DOHH2 (cell line): ENCODE results near the gene MICAL1.

Experiments used
- EZH2phosphoT487 ChIP-seq: fragments of 200-600 bp; sonication (generic); IDR thresholded peaks from 2 replicates; pipeline ENCODE4 v1.6.1; 2017; ENCODE audit warnings: borderline replicate concordance, mild to moderate bottlenecking, antibody characterized with exemption, low read length, moderate library complexity, mixed read lengths
- TF ChIP-seq, protein P1 (sequence below): fragments of 200-600 bp; sonication (generic); IDR thresholded peaks from one replicate; pipeline ENCODE4 v1.5.1; 2014; ENCODE audit warnings: antibody characterized with exemption, mild to moderate bottlenecking, low read depth, low read length; ENCODE audit not compliant: poor library complexity, severe bottlenecking

DNA sequence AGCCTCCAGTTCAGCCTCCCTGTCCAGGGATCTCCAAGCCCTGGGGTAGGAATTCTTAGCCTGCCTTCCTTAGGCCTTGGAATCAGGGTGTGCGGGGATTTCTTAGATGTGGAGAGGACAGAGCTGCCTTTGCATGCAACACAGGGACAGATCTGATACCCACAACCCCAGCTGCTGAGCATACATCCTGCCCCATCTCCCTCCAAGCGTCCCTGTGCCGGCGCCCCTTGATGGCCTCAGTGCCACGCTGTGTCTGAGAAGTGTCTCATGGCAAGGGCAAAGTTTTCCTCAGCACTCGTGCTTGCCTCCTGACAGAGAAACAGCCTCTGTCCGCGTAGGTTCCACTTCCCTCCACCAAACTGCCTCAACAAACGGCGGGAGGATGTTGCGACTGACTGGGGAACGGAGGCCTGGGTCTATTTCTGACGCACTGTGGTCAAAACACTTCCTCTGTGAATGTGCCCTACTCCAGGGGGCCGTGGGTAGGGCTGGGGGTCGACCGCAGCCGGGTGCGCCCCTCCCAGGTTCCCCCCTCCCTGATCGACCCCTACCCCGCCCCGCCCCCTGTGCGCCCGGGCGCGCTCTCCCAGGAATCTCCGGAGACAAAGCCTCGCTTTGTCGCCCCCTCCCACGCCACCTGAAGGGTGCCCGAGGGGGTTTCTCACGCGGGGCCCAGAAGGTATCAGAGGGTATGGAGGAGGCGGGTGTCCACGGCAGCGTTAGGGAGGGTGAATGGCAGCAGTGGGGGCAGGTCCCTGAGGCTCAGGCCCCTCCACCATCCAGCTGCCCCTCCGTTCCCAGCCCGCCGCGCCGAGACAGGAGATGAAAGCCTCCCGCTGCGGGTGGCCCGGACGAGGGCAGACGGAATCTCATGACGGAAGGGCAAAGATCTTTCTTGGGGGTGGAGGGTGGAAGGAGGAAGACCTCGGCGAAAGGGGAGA, 806 bp downstream of the MICAL1 start:
- TF ChIP-seq, protein P1, sequence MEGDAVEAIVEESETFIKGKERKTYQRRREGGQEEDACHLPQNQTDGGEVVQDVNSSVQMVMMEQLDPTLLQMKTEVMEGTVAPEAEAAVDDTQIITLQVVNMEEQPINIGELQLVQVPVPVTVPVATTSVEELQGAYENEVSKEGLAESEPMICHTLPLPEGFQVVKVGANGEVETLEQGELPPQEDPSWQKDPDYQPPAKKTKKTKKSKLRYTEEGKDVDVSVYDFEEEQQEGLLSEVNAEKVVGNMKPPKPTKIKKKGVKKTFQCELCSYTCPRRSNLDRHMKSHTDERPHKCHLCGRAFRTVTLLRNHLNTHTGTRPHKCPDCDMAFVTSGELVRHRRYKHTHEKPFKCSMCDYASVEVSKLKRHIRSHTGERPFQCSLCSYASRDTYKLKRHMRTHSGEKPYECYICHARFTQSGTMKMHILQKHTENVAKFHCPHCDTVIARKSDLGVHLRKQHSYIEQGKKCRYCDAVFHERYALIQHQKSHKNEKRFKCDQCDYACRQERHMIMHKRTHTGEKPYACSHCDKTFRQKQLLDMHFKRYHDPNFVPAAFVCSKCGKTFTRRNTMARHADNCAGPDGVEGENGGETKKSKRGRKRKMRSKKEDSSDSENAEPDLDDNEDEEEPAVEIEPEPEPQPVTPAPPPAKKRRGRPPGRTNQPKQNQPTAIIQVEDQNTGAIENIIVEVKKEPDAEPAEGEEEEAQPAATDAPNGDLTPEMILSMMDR, result no peak
- TF ChIP-seq EZH2phosphoT487, result no peak
